HG02763 (cell line): ENCODE measurements around the gene NUDT6.
A peak's percentile ranks its signal among the peaks of the same experiment; 100 is the strongest.
"Not testable (repeated sequence)": the region's sequence is repeated elsewhere in the genome, so short reads cannot be mapped to it uniquely, and the experiment has no call there.

Experiments
- ATAC-seq: cut with Tn5 transposase; IDR thresholded peaks from one replicate; pipeline ENCODE4 v1.9.1; 2021; ENCODE audit warnings: mild to moderate bottlenecking, moderate library complexity; ENCODE audit not compliant: unreplicated experiment

Gene NUDT6, protein sequence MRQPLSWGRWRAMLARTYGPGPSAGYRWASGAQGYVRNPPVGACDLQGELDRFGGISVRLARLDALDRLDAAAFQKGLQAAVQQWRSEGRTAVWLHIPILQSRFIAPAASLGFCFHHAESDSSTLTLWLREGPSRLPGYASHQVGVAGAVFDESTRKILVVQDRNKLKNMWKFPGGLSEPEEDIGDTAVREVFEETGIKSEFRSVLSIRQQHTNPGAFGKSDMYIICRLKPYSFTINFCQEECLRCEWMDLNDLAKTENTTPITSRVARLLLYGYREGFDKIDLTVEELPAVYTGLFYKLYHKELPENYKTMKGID

DNA sequence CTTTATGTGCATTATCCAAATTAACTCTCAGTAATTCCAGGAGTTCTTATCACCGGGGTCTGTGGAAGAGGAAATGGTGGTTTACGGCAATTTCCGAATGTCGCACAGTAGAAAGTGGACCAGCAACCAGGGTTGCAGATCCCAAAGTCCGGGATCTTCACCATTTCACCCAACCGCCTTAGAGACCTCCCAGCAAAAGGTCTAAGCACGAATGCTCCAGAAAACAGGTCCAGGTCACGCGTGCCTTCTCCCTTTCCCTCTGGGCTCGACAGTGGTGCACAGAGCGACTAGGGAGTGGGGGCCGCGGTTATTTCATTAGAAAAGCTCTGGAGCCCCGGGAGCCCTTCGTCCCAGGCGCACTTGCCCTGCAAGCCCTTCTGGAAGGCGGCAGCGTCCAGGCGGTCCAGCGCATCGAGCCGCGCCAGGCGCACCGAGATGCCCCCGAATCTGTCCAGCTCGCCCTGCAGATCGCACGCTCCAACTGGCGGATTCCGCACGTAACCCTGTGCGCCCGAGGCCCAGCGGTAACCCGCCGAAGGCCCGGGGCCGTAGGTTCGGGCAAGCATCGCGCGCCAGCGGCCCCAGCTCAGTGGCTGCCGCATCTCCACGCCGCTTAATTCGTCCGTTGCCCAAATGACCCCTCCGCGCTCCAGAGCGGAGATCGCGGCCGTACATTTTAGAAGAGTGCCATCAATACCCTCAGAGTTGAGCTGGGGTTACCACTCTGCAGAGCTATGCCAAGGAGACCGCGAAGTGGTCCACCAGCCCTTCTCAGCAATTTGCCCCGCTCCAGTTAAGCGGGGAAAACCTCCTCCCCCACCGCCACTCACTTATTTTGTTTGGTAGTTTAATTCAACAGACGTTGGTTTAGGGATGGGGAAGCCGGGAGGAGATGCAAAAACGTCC, at the start of gene NUDT6:
TSS of gene NUDT6 (minus strand) at position 627 of the 906 bp plus-strand sequence. CDS start at position 602, 25 bp downstream.
- peak; percentile 79 for ATAC-seq

DNA sequence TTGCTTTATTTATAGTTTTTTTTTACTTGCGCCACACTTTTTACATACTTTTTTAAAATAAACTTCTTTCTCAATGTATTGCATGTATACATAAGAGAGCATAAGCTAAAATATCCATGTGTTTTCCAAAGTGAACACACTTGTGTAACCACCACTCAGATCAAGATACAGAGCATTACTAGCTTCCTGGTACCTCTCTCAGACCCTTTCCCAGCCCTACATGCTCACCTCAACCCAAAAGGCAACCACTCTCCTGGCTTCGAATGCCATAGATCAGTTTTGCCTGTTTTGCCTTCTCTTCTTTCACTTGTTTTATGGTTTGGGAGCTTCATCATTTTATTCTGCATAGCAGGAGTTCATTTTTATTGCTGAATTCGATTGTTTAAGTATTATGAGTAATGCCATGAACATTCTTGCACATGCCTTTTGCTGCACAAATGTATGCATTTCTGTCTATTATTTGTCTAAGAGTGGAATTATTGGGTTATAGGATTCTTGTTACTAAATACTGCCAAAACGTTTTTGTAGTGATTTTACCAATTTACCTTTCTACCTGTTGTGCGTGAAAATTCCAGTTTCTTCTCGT, 45.9 kb upstream of the NUDT6 start:
- ATAC-seq: no peak

DNA sequence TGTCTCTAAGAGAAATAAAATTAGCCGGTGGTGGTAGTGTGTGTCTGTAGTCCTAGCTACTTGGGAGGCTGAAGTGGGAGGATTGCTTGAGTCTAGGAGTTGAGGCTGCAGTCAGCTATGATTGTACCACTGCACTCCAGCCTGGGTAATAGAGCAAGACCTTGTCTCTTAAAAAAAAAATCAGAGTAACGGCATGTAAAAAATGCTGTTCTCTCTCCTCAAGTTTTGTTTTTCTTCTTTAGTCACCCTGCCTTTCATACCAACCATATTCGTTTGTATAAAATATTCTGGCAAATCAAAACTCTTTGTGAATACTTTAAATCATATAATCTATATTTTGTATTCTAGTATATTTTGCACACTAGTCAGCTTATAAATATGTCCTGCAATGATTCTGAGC, 44.8 kb upstream of the NUDT6 start:
- no peak for ATAC-seq

DNA sequence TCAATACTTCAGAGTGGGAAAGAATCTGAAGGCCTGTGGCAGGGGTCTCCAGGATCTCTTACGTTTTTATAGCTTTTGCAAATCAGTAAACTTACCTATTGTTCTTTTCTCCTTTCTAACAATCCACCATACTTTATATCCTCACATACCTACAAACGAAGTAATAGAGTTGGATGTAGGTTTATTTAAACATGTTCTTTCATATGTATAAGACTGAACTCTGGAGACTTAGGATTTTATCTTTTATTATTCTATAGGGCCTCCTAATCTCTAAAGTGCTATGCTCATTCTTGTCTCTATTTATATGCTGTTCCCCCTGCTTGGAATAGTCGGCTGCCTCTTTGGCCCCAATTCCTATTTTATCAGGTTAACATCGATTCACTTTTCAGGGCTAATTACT, 43.8 kb upstream of the NUDT6 start:
- no peak for ATAC-seq

DNA sequence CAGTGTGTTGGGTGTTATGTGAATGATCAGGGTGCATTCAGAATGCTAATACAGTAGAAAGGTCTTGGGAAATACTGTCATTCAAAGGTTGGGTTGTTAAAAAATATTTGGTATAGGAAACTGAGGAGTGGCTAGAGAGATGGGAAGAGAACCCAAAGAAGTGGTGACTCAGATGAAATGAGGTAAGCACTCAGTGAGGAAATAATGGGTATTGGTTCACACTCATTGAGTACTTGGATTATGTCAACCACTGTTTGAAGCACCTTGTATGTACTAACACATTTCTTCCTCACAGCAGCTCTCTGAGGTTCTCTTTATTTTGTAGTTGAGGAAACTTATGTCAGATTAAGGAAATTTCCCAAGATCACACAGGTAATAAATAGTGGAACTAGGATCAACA, 40.8 kb upstream of the NUDT6 start:
- ATAC-seq: no peak

DNA sequence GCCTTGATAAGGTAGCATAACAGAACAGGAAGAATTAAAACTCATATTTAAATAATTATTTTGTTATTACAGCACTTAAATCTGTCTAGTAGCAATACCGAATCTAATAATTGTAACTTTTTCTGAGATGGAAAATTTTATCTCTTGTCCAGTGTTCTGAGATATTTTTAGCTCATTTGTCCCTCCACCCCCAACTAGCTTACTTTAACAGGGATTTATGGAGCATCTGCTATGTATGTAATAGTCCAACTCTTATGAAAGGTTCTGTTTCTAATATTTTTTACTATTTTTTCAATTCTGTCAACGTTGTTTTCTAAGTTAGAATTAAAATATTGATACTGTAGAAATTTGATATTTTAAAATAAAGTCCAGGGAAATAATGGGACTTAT, 38.2 kb upstream of the NUDT6 start:
- ATAC-seq: no peak

DNA sequence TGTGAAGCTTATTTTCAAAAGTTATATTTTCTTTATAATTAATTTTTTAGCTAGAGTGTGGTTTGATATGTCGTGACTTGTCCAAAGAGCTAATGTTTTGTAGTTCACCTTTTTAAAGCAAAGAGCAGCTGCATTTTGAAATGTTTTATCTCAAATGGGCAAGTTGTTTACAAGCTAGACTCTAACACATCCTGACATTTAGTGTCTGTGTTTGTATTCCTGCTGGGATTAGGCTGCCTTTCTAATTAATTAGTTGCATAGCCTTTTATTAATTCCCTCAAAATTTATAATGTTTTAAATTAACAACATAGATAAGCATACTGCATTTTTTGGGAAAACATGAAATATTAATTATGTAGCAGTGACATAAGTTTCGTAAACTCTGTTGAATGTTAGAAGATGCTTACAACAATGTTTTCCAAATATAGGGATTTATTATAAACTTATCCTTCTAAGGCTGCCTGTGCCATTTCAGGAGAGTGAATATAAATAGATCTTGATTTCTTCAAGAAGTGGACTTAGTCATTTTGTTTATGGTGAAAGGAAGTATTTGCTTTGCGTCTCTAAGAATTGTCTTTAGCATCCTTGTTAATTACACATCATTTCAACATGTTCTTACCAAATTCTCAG, 37.7 kb upstream of the NUDT6 start:
- ATAC-seq: no peak

DNA sequence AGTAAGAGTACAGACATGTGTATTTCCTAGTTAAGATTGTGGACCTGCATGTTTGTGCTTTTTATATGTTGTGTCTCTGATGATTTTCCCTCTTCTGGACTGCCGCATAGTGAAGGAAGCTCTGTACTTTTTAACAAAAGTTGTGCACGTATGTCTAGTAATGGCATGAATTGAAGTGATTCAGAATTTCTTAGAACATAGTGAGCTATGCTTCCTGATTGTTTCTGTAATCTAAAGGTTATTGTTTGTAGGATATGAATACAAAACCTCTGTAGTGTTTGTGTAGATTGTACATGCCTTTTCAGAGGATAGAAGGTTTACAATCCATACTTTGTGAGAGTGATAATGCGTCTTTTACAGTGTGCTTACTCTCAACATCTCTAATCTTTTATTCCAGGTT, 37.0 kb upstream of the NUDT6 start:
- no peak for ATAC-seq

DNA sequence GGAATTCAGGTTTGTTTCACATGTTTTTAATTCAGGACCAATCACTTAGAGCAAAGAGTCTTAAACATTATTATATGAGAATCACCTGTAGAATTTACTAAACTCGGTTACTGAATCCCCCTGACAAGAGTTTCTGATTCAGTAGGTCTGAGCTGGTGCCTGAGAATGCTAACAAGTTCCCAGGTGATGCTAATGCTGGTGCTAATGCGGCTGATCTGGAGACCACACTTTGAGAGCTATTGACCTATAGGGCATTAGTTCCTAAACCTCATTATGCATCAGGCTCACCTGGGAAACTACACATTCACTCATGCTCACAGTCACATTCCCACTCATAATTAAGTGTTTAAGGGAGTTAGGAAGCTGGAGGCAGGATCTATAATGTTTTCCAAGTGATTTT, 36.1 kb upstream of the NUDT6 start:
- no peak for ATAC-seq

DNA sequence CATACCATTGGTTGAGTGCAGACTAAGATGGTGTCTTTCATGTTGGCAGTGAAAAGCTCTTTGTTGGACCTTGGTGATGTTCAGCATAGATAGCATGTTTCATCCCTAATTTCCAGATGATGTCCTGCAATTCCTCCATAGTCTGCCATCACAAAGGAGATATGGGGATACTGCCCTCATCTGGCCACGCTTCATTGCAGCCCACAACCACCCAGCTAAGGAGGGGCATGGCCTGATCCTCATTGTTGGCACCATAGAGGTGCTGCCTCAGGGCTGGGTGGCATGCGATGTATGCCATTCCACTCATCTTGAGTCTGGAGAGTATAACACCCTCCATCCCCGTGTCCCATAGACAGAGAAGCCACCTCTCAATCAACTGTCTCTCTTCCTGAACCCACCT, 31.5 kb upstream of the NUDT6 start:
- no peak for ATAC-seq

DNA sequence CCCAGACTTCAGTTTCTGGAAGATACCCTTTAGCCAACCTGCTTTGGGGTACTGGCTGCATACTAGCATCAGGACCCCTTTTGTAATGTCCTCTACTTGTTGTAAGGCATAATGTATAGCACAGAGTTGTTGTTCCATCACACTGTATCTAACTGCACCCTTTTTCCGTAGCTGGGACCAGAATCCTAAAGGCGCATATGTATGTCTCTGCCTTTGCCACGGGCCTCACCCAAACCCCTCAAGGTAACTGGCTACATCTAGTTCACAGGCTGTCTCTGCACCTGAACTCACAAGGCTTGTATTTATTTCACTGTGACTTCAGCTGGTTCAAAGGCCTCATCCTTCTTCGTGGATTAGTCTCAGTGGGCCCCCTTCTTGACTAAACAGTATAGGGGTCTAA, 29.6 kb upstream of the NUDT6 start:
- ATAC-seq: no peak

DNA sequence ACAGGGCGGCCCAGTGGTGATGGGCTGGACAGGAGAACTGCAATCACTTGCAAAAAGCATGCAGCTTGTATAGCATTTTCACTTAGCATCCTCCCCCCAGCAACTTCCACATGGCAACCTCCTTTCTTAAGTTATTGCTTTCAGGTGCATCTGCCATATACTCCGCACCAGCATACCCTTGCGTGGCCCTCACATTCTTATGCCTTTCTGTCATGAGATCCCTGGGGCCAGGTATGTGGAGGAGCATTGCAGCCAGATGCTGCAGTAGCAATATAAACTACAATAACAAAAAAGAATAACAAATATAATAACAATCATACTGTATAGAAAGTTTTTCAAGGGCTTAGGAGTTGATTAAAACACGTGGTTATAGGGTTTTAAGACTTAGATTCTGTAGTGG, 26.3 kb upstream of the NUDT6 start:
- no peak for ATAC-seq

DNA sequence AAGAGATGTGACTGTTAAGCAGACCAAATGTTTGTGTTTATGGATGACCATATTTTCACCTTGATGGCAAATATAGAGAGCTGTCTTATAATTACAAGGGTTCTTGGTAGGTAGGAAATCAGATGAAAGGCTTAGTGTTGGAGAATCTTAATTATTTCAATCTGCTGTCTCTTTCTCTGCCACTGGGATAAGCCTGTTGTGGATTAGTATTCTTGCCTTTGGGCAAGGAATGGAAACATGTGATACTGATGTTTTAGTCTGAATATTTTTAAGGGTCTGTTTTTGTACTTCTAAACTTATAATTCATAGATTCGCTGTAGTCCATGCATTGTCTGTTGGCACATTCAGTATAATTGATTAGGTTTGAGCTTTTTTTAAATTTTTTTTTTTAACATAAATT, 23.7 kb upstream of the NUDT6 start:
- ATAC-seq: no peak

DNA sequence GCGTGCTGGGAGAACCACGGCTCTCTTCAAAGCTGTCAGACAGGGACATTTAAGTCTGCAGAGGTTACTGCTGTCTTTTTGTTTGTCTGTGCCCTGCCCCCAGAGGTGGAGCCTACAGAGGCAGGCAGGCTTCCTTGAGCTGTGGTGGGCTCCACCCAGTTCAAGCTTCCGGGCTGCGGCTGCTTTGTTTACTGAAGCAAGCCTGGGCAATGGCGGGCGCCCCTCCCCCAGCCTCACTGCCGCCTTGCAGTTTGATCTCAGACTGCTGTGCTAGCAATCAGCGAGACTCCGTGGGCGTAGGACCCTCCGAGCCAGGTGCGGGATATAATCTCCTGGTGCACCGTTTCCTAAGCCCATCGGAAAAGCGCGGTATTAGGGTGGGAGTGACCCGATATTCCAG, 22.7 kb upstream of the NUDT6 start:
- not testable (repeated sequence) for ATAC-seq

DNA sequence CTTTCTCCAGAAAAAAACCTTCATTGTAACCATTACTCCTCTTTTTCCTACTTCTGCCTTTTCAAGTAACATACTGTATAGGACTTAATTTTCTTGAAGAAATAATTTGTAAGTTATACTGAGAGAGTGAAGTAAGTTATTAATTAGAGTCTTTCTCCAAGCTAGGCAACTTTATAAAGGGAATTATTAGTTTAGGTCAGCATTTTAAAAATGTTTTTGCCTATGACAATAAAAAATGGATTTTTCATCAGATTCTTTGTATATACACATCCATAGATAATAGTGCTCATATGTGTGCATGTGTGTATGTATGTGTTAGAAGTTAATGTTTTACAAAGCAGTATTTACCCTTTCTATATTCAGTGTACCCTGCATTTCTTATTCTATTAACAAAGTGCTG, 10.4 kb upstream of the NUDT6 start:
- ATAC-seq: no peak

DNA sequence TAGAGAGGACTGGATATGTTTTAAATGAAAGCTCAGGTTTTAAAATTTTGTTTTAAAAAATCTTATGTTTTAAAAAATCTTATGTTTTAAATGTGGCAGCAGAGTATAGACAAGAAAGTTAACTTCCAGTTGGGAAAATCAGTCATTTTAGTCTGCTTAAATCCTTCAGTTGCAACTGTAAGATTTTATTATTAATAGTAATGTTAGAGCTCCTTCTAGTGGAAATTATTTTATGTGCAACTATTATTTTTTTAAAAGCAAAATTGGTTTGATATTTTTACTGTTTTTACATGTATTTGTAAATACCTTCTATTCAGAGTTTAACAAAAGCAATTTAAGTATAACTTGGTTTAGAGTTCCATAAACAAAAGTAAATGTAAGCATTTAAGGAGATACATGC, 8.5 kb upstream of the NUDT6 start:
- ATAC-seq: no peak

DNA sequence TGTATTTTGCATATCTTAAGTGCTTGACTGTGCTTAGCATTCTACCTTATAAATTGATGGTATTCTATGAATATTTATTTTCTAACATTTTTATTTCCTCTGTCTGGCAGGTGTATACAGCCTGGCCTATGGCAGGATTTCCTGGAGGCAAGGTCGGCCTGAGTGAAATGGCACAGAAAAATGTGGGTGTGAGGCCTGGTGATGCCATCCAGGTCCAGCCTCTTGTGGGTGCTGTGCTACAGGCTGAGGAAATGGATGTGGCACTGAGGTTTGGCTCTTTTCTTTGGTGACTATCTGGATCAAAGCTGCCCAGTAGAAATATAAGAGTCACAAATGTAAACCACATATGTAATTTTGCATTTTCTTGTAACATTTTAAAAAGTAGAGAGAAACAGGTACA, 6.5 kb upstream of the NUDT6 start:
- no peak for ATAC-seq

DNA sequence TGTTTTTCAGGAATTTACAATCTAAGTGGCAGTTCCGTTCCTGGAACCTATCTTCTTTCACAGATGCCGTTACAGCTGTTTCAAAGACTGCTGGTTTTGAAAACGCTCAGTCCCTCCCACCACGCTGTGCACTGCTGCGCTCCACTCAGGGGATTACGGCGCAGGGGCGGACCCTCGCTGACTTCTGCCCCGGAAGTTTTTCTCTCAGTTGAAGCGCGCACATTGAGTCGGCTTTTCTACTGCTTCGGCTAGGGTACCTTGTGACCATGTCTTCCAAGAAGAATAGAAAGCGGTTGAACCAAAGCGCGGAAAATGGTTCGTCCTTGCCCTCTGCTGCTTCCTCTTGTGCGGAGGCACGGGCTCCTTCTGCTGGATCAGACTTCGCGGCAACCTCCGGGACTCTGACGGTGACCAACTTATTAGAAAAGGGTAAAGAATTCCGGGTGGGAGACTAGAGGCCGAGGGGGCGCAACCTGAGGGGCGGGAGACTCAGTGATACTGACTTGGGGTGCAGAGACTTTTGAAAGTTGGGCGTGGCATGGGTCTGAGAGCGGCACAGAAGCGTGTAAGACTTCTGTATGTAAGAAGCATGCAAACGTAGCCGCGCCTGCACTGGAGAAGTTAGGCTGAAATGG, 597 bp upstream of the NUDT6 start:
- ATAC-seq: peak; percentile 97

DNA sequence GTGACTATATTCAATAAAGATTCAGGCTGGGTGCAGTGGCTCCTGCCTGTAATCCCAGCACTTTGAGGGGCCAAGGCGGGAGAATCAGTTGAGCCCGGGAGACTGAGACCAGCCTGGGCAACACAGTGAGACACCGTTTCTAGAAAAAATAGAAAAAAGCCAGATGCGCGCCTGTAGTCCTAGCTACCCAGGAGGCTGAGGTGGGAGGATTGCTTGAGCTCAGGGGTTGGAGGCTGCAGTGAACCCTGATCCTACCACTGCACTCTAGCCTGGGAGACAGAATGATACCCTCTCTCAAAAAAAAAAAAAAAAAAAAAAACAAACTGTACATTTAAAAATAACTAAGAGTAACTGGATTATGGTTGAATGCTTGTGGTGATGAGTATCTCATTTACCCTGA, 1.1 kb downstream of the NUDT6 start:
- no peak for ATAC-seq

DNA sequence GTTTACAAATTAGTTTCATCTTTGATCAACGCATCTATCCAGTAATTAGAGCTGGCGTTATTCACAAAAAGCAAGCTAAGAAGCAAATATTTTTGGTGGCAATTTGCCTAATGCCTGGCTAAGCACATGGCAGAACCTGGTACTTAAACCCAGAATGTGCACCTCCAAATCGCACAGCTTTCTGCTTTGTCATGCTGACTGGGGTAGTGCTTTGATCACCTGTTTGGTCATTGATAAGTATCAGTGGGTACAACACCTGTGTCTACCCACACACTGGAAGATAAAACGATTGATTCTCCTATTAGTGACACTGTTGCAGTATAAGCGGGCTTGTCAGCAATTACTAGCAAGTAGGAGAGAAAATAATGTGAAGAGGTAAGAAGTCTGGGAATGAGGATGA, 1.9 kb downstream of the NUDT6 start:
- ATAC-seq: no peak

DNA sequence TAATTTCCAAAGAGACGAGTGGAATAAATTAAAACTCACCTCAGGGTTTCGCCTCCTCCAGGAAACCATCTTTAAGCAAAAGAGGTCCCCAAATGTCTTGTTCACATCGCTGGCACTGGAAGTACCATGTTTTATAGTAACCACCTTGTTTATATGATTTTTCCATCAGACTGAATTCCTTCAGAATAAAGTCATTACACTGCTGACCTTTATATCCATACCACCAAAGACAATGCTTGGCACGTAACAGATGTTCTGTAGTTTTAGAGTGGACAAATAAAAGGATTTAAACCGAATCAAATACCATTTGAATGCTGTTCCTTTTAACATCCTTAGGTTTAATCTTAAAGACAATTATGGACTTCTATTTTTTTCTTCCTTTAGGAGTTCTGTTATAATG, 4.7 kb downstream of the NUDT6 start:
- no peak for ATAC-seq
